HG03066 (cell line): Measurements from ENCODE around the gene FCRL6.
A peak's percentile ranks its signal among the peaks of the same experiment; 100 is the strongest.

Source experiments
- ATAC-seq: cut with Tn5 transposase; IDR thresholded peaks from one replicate; pipeline ENCODE4 v1.9.1; 2021; ENCODE audit warnings: low read depth; ENCODE audit not compliant: unreplicated experiment

FCRL6 gene

DNA sequence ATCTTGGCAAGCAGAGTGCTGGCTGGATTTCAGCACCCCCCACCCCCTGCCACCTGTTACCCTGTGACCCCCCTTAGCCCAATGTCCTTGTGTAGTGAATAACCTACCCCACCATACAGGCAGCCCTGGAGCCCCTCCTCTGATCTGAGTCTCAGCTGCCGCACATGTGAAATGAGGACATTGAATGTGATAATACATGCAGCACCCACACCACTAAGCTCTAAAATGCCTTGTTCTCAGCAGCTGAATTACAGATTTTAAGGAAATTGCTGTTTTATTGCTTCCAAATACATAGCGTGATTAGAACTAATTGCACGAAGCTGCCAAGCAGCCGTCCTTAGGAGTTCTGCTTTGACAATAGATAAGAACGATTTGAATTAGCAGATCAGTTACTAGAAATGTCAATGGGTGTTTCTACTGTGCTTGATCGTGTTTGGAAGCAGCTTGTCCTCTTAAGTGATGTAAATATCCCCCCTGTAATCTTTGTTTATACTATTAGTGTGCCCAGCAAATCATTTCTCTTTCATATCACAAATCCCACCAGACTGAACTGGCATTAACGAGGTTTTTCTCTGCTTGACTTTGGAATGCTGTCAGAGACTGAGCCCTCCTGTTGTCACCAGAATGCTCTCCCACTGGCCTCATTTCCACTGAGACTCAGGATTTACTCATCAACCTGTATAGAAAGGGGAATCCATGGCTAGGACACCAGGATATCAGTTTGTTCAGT lies 29.4 kb downstream of the FCRL6 start:
- no peak for ATAC-seq

DNA sequence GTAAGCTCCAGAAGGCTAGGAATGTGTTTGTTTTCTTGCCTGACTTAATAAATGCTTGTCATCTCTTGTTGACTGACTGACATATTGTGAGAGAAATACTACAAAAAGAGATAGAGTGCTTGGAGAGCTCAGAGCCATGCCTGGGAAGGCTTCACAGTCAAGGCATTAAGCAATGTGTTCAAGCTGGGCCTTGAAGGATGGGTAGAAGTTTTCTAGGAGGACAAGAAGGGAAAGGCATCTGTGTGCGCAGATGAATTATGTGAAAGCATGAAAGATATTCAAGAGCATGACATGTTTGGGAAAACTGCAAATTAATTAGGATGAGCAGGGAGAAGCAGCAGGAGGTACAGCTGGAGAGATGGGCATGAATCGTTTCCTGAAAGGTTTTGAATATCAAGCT lies 30.1 kb downstream of the FCRL6 start:
- ATAC-seq, result no peak

DNA sequence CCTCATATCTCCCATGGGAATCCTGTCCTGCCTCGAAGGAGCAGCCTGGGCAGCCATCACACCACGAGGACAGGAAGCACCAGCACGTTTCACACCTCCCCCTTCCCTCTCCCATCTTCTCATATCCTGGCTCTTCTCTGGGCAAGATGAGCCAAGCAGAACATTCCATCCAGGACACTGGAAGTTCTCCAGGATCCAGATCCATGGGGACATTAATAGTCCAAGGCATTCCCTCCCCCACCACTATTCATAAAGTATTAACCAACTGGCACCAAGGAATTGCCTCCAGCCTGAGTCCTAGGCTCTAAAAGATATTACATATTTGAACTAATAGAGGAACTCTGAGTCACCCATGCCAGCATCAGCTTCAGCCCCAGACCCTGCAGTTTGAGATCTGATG lies 33.2 kb downstream of the FCRL6 start:
- ATAC-seq, result no peak

DNA sequence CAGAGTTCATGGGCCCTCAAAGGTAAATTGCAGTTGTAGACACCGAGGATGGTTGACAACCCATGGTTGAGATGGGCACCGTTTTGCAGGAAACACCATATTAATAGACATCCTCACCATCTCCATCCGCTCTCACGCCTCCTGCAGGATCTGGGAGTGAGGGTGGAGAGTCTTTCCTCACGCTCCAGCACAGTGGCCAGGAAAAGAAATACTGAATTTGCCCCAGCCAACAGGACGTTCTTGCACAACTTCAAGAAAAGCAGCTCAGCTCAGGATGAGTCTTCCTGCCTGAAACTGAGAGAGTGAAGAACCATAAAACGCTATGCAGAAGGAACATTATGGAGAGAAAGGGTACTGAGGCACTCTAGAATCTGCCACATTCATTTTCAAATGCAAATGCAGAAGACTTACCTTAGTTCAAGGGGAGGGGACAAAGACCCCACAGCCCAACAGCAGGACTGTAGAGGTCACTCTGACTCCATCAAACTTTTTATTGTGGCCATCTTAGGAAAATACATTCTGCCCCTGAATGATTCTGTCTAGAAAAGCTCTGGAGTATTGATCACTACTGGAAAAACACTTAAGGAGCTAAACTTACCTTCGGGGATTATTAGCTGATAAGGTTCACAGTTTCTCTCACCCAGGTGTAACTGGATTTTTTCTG lies 33.8 kb downstream of the FCRL6 start:
- ATAC-seq, result no peak

DNA sequence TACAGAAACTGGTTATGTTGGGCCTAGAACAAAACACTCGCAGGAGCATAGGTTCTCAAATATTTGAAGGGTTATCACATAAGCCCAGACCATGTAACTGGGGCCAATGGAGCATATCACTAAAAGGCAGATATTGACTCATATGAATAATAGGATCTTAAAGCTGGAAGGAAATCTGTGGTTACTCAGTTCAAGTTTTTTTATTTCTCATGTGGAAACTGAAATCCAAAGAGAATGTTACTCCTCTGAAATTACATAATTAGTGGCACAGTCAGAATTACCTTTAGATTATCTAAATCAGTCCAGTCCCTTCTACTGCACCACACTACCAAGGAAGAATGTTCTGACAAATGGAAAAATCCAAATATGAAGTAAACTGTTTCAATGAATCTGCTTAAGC lies 36.6 kb downstream of the FCRL6 start:
- peak; percentile 47 for ATAC-seq

DNA sequence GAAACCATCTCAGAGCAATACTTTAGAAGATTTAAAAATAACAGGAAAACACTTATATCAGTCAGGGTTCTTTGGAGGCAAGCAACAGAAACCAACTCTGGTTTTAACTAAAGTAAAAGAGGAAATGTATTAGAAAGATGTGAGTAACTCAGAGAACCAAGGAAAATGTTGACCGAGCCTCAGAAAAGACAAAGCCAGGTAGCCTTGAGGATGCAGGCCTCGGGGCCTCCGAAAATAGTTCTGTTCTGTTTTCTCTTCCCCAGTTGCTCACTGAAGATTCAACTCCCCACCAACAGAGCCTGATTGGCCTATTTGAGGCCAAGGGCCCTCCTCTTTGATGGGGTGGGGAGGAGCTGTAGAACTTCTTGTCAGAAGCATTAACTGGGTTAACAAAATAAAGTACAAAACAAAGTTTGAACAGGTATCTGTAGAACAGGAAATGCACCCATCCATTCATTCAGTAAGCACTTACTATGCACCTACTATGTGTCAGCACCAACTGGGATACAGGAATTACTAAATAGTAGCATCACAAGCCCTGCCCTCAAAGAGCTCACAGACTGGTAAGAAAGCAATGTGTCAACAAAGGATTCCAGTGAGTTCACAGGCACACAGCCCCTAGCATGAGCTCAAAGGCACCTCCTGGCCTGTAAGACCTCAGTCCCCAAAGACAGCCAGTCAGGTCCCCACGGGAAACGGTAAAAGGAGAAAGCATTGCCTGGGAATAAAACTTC lies 37.1 kb downstream of the FCRL6 start:
- ATAC-seq, result peak; percentile 60

DNA sequence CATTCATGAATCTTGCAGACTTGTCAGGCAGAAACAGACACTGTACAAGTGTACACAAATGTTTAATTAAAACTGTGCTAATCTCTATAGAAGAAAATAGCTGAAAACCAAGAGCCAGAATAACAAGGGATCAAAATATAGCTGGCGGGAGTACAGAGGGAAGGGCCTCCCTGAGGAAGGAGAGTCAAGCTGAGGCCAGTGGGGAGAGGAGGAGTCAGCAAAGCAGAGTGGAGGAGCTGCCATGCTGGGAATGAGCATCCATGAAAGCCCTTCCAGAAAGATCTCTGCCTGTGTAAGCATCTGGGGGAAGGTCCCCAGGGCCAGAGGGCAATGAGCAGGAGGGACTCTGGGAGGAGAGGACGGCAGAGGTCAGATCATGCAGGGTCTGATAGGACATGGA lies 39.6 kb downstream of the FCRL6 start:
- ATAC-seq, result no peak

DNA sequence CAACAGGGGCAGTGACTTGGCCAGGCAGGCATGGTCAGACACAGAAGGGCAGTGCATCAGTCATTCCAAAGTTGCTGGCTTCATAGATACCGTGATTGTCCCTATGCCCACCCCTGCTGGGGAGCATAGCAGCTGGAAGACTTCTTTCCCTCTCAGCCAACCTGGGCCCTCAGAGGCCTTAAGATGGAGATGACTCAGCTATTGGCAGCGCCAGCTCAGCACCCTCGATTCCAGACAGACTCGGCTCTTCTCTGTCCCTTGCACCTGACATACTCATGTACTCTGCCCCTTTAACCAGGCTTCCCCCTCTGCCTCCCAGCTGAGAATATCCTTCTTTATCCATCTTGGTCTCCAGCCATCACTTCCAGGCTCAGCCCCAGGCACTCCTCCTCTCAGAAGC lies 41.3 kb downstream of the FCRL6 start:
- no peak for ATAC-seq

DNA sequence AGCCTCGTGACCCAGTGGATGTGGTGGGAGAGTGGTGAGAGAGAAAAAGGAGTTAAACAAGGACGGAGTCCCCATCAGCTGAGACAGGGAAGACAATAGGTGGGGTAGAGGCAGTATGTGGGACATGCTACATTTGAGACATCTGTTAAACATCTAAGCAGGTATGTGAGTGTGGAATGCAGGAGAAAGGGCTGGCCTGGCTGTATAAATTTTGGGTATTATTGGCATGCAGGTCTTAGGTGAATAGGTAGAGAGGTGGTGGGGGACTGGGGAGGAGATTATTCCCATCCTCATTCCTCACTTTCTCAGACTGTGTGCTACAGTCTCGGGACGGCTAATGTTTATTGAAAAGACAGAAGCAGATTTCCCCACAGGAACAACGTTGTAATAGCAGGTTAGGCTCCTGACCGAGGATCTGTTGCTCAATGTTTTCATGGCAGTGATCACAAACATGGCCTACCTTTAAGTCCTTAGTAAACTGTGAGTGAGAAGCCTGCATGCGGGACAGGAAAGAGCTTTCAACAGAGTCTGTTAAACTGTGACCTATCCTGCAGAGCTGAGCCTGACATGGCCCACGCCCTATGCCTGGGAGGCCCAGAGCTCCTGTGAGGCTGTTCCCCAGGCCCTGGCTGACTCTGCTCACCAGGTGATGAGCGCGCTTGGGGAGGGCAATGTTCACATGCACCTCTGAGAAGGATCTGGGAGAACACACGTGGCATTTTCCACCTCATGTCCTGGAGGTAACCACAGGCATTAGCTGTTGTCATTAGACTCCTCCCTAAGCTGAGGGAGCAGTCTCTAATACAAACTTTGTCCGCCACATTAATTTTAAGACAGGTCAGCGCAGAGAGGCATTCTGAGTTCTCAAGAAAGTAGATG lies 43.8 kb downstream of the FCRL6 start:
- ATAC-seq, result no peak

DNA sequence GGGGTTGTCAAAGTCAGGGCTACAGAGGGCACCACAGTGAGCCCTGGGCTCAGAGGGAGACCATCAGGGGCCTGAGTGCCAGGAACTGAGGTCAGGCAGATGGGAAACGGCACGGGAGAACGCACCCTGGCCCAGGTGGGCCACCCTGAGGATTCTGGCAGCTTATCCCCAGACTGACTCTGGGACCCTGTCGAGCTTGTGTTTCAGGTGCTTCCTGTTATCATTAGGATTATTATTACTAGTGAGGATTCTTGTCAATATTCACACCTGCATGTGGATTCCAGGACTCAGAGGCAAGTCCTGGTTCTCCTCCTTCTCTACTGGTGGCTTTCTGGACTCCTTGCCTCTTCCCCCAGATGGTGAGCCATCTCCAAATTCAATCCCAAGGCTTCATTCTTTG lies 45.1 kb downstream of the FCRL6 start:
- no peak for ATAC-seq

DNA sequence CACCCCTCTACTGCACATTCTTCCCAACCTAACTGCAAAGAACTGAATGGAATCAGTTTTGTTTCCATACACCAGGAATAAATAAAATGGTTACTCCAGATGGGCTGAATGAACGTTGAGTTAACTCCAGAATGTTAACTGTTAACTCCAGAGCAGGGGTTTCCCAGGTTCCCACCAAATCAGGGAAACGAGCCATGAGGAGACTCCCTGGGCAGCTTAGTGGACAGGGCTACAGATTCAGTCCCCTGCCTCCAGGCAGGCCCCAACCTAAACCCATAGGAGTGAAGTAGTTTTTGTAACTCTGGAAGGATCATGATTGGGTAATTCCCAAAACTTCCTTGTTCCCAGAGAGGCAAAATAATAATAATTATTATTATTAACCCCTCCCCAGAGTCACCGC lies 46.2 kb downstream of the FCRL6 start:
- no peak for ATAC-seq

DNA sequence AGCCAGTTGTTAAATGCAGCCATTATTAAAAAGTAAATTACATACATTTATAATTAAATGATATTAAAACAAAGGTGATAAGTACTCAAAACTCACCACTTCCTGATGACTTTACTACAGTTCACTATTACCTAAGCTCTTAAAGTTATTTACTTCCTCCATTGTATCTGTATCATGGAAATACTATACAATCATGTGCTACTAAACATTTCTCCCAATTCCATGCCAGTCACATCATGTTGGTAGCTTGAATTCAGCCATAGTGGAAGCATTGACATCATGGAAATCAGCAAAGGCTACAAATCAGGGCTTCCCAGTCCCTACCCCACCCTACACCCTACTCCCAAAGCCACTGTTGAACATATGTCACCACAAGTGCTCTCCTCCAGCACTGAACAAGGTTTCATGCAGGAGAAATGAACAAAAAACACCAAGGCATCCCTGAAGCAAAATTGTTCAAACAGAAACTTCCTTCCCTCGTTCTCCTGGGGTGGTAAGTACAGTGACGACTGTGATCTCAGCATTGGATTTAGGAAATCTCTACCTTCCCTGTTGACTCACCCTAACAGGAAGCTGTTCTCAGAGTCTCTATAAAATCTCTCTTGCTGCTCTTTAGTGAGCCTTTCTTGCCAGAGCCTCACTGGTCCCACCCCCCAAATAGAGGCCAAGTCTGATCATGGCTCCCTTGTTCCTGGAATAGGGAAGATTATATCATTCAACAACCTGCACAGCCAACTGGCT lies 47.6 kb downstream of the FCRL6 start:
- ATAC-seq, result no peak

DNA sequence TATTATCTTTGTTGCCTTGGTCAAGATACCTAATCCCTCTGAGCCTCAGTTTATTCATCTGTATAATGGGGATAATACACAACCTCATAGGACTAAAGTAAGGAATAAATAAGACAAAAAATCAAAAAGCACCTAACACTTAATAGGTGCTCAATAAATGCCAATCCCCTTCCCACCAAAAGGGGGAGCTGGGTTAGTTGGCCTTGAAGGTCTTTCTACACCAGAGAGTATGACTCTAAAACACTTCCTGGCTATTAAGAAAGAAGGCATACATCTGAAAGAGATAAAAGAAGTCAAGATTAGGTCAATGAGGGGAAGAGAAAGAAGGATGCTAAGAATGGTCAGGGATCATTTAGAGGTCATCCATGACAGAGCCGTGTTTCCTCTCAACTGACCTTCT lies 49.2 kb downstream of the FCRL6 start:
- no peak for ATAC-seq

DNA sequence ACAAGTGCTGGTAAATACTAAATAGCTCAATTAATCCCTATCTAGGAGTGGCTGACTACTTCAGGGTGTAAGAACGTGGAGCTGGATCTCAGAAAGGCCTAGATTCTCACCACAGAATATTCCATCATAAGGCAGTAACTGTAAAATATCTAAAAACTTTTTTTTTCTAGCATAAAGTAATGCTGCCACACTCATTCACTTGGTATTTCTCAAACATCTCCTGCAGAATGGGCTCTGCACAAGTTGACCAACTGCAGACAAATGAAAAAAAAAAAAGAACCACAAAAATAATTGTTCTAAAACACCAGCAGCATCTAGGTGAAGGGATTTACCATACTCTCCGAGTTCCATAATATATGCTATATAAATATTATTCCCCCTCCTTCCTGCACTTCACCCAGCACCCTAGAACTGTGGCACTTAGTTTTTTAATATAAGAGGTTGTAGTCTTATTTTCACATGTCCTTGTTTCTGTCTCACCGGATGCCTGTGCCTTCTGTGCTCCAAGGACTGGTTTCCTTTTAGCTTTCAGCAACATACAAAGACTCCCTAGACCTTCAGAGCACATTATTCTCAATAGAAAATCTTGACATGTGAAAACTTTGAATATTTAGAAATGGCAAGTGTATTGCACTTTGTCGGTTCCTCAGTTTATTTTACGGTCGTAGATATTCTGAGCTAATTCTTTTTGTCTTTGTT lies 51.4 kb downstream of the FCRL6 start:
- no peak for ATAC-seq

DNA sequence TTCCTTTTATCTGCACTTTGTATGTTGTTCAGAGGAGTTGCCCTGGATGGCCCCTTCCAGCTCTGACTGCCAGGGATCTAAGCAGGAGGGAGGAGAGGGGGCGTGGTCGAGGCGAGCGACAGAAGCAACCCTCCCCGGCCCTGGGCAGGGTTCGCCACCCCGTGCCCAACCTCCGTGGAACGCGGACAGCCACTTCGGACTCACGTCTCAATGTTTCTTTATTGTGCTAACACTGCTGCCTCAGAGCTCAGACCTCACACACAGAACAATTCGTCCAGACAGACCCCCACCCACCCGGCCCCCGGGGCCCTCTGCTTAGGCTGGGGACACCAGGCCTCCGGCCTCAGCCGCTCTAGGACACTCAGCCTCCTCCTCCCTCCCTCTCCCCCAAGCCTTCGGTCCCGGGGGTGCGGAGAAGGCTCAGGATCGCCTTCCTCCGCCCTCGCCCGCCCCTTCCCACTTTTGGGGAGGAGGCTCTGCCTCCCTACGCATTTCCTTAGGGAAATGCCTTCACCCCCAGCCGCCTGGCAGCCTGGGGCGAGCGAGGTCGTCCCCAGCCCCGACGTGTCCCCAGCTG lies 52.0 kb downstream of the FCRL6 start:
- ATAC-seq, result no peak

DNA sequence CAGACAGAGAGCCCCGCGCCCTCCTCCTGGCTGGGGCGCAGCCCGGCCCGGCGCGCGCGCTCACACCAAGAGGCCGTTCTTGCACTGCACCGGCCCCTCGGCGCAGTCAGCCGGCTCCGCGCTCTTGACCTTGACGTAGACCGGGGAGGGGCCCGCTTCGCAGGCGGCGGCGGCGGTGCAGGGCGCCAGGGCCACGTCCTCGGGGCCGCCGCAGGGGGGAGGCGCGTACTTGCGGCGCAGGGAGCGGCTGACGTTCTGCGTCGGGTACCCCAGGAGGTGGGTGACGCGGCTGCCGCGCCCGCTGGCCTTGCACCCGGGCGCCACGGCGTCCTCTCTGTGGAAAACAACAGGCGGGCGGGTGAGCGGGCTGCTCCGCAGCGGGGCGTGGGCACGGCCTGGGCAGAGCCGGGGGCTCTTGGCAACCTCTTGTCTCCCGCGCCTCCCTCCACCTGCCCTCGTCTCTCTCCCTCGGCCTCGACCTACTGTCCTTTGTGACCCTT lies 52.6 kb downstream of the FCRL6 start:
- ATAC-seq, result peak; percentile 78

DNA sequence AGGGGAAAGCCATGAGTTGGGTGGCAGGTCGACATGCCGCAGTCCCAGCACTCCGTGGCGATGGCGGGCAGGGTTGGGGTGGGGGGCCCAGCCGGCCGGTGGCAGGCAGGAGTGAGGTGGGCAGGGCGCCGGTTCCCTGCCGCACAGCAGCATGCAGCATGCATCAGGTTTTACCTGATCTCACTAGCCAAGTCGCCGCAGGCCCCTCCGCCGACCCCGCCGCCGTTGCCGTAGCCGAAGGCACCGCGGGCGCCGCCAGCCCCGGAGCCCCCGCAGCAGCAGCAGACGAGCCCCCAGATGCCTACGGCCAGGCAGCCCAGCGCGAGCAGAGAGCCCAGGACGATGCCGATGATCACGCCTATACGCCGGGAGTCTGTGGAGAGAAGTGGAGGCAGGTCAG lies 53.5 kb downstream of the FCRL6 start:
- no peak for ATAC-seq

DNA sequence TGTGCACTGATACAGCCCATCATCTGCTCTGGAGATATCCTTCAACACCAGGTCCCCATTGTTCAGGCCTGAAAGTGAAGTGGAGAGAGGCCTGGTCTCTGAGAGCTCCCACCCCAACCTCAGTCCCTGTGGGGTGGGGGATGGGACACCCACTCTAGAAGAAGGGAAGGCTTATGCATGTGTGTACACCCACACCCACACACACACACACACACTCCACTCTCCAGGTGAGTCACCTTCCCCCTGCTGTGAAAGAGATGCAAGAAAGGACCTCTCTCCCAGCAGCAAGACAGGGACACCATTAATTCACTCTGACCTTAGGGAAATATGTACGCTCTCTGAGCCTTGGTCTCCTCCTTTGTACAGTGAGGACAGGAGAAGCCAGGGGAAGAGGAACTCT lies 54.4 kb downstream of the FCRL6 start:
- ATAC-seq, result no peak

DNA sequence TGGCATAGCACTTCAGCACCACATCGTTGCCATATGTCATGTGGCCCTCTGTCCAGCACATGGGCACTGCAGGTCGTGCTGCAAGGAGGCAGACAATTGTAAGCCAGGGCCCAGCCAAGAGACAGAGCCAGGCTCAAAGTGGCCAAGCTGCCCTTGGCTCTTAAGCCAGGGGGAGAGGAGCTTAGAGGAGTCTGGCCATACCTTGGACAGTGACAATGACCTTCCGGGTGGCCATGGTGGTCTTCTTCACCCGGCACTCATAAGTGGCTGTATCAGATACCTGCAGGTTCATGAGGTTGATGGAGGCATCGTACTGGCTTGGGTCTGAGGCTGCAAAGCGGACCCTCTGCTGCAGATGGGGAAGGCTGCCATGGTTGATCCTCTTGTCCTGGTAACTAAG lies 55.7 kb downstream of the FCRL6 start:
- no peak for ATAC-seq
